ENCODE data around the gene ZNF581.

The ZNF581 gene

GRCh38 chr19:55643003-55643886 is at the start of gene ZNF581:
ZNF581 (plus strand) TSS chr19:55643649; CDS start chr19:55644572, 923 bp downstream.
- H3K4me3 ChIP-seq (ENCODE audit: low read length) = peak within 1 kb of the TSS; percentile 80
- no peak for TF ChIP-seq CTCF (IDR thresholded peaks at IDR 0.05; ENCODE audit: insufficient read depth, low read depth, low read length, missing control alignments)
- DNase-seq (ENCODE audit: low read depth) = peak; percentile 86

GRCh38 chr19:55594996-55595545 is 48.4 kb upstream of the ZNF581 start:
- no peak overlapping the region for H3K4me3 ChIP-seq (ENCODE audit: low read length)
- no peak for TF ChIP-seq CTCF (IDR thresholded peaks at IDR 0.05; ENCODE audit: insufficient read depth, low read depth, low read length, missing control alignments)
- DNase-seq (ENCODE audit: low read depth) = no peak

- no peak overlapping the region for H3K4me3 ChIP-seq (ENCODE audit: low read length)
- TF ChIP-seq CTCF (IDR thresholded peaks at IDR 0.05; ENCODE audit: insufficient read depth, low read depth, low read length, missing control alignments) = no peak
Observed at GRCh38 chr19:55596304-55596703, 47.1 kb upstream of the ZNF581 start.

GRCh38 chr19:55597501-55597921 is 45.9 kb upstream of the ZNF581 start:
- H3K4me3 ChIP-seq (ENCODE audit: low read length) = no peak overlapping the region
- DNase-seq (ENCODE audit: low read depth) = no peak
- no peak for TF ChIP-seq CTCF (IDR thresholded peaks at IDR 0.05; ENCODE audit: insufficient read depth, low read depth, low read length, missing control alignments)

More at GRCh38 chr19:55596304-55596703, 47.1 kb upstream of the ZNF581 start:
- DNase-seq (ENCODE audit: low read depth) = no peak

GRCh38 chr19:55598034-55598433 is 45.4 kb upstream of the ZNF581 start:
- no peak for DNase-seq (ENCODE audit: low read depth)
- no peak for TF ChIP-seq CTCF (IDR thresholded peaks at IDR 0.05; ENCODE audit: insufficient read depth, low read depth, low read length, missing control alignments)
- H3K4me3 ChIP-seq (ENCODE audit: low read length) = no peak overlapping the region

GRCh38 chr19:55598719-55599467 is 44.6 kb upstream of the ZNF581 start:
- no peak for TF ChIP-seq CTCF (IDR thresholded peaks at IDR 0.05; ENCODE audit: insufficient read depth, low read depth, low read length, missing control alignments)
- peak; percentile 96 for DNase-seq (ENCODE audit: low read depth)
- peak overlapping the region; percentile 90 for H3K4me3 ChIP-seq (ENCODE audit: low read length)
